Transverse colon (tissue), 4 donors: Measurements from ENCODE around the gene CYB561. TPM values are rescaled to one million over a fixed set of nuclear protein-coding genes. Genes with fewer than 3 reads are reported as not detected.

Experiments
- DNase-seq: peaks from one replicate; pipeline ENCODE4 v3.0.0-alpha.2; 2019
- H3K27ac ChIP-seq, 4 donors: fragments of 200-600 bp; sonication (generic); 2 replicates each; pipeline ENCODE4 v1.5.1; 2016 to 2018; ENCODE audit warnings: inconsistent platforms in 4 of 4
- H3K27me3 ChIP-seq: fragments of 200-600 bp; sonication (generic); 2 replicates; pipeline ENCODE4 v1.5.1; 2017; ENCODE audit warnings: inconsistent platforms
- H3K36me3 ChIP-seq, 4 donors: fragments of 200-600 bp; sonication (generic); 2 replicates each; pipeline ENCODE4 v1.5.1; 2017 to 2019; ENCODE audit warnings: inconsistent platforms in 4 of 4
- H3K4me1 ChIP-seq, 4 donors: fragments of 200-600 bp; sonication (generic); 2 replicates each; pipeline ENCODE4 v1.5.1; 2017 to 2020; ENCODE audit warnings: inconsistent platforms in 4 of 4
- H3K4me3 ChIP-seq, 4 donors: fragments of 200-600 bp; sonication (generic); 1 replicate in 1 of 4; 2 replicates in 3 of 4; pipeline versions ENCODE4 v1.5.1 to v1.6.1; 2017 to 2019; ENCODE audit warnings: inconsistent platforms in 4 of 4
- H3K9me3 ChIP-seq, 2 donors: fragments of 200-600 bp; sonication (generic); 2 replicates each; pipeline ENCODE4 v1.5.1; 2017 to 2019; ENCODE audit warnings: inconsistent platforms in 2 of 2
- CTCF ChIP-seq, 5 experiments: fragments of 200-600 bp in 3 of 5; fragments of 450-650 bp in 2 of 5; sonication (generic) in 3 of 5; IDR thresholded peaks; 1 replicate in 2 of 5; 2 replicates in 3 of 5; pipeline ENCODE4 v1.5.1; 2016 to 2017; ENCODE audit warnings: antibody characterized with exemption in 5 of 5, inconsistent platforms in 3 of 5, mild to moderate bottlenecking in 2 of 5, moderate library complexity in 1 of 5
- EP300 ChIP-seq: sonication (generic); formaldehyde crosslinking; IDR thresholded peaks from one replicate; pipeline ENCODE4 v1.6.1; 2017; ENCODE audit warnings: antibody characterized with exemption, low read depth
- POLR2A ChIP-seq: fragments of 450-650 bp; IDR thresholded peaks from one replicate; pipeline ENCODE4 v1.6.1; 2016; ENCODE audit warnings: antibody characterized with exemption, mild to moderate bottlenecking, moderate library complexity
- POLR2AphosphoS5 ChIP-seq, 3 donors: sonication (generic); formaldehyde crosslinking; IDR thresholded peaks; one replicate each; pipeline ENCODE4 v1.6.1; 2016; ENCODE audit warnings: antibody characterized with exemption in 3 of 3
- WGBS, 2 donors: methylation state at CpG; one replicate each; pipeline ENCODE4 v1.1.5; 2018; ENCODE audit warnings: low coverage in 1 of 2; 5-methylcytosine and 5-hydroxymethylcytosine counted together
- in situ Hi-C, 4 donors: fragments of 200-750 bp; cut with MboI; loops; one replicate each; pipeline versions ENCODE4 v1.15.0 to v1.15.1; 2017; ENCODE audit warnings: low sequenced_read_pairs in 3 of 4, low pct_ligation_motif_present in 1 of 4, low pct_unique_long_range_greater_than_20kb in 1 of 4
- intact Hi-C: fragments of 100-400 bp; cut with DNase I; formaldehyde crosslinking; loops from one replicate; pipeline ENCODE4 v1.15.1; 2023; ENCODE audit warnings: low total_unique reads
- total RNA-seq, 4 donors: library from RNA; depleted of rRNA; stranded (reverse); fragments of >200 nt; gene quantifications; one replicate each; pipeline ENCODE4 v1.1.0, GENCODE V29; 2016

CYB561 gene
- total RNA-seq, 4 donors from 2014 or later = 52.6 to 315 (median 68.5) TPM

- no peaks in the 10 kb centered on the region for H3K36me3 ChIP-seq
- H3K4me3 ChIP-seq = no peak overlapping the region
- WGBS, 2 donors = 54 to 83% methylated on average over 2 to 6 of the region's 6 CpGs
- no peak for DNase-seq
- TF ChIP-seq EP300 (no peak), CTCF (IDR thresholded peaks at IDR 0.05) (peak; percentile 56 to 77 (median 67))
- no peaks in the 10 kb centered on the region for H3K4me1 ChIP-seq
- H3K27me3 ChIP-seq = no peaks in the 10 kb centered on the region
- intact Hi-C loops = loop anchor here (5.0 kb wide), 1 partner anchor 704 kb away; no protein-coding TSS in a partner anchor
- no peaks in the 10 kb centered on the region for H3K9me3 ChIP-seq
- in situ Hi-C loops = loop anchor here (10.0 to 25.0 kb wide), 6 partner anchors 318 to 718 kb away; no protein-coding TSS in a partner anchor
- no peak overlapping the region for H3K27ac ChIP-seq
Observed at GRCh38 chr17:63405741-63406261, 40.3 kb downstream of the CYB561 start.

GRCh38 chr17:63405020-63405419 is 41.1 kb downstream of the CYB561 start:
- intact Hi-C loops = loop anchor here (5.0 kb wide), 1 partner anchor 703 kb away; no protein-coding TSS in a partner anchor
- no peak overlapping the region for H3K4me3 ChIP-seq
- DNase-seq = no peak
- H3K9me3 ChIP-seq = no peaks in the 10 kb centered on the region
- TF ChIP-seq POLR2A (no peak), CTCF (IDR thresholded peaks at IDR 0.05) (no peak), POLR2AphosphoS5 (IDR thresholded peaks at IDR 0.05) (no peak), EP300 (no peak)
- no peak overlapping the region for H3K27ac ChIP-seq
- H3K36me3 ChIP-seq = no peaks in the 10 kb centered on the region
- no peaks in the 10 kb centered on the region for H3K27me3 ChIP-seq
- H3K4me1 ChIP-seq = peaks cover 0 to 2% (median 0%) of the 10 kb centered on the region in 4 donors
- 94 to 97% methylated on average over 5 to 9 of the region's 9 CpGs for whole genome bisulfite sequencing, 2 donors
- in situ Hi-C loops = loop anchor here (10.0 to 25.0 kb wide), 6 partner anchors 318 to 718 kb away; no protein-coding TSS in a partner anchor

- no peaks in the 10 kb centered on the region for H3K9me3 ChIP-seq
- TF ChIP-seq EP300 (no peak), POLR2A (no peak), CTCF (IDR thresholded peaks at IDR 0.05) (no peak), POLR2AphosphoS5 (IDR thresholded peaks at IDR 0.05) (no peak)
- in situ Hi-C loops (loop anchor here (10.0 to 25.0 kb wide), 6 partner anchors 315 to 715 kb away; no protein-coding TSS in a partner anchor), intact Hi-C loops (no loop called here)
- H3K27me3 ChIP-seq = no peaks in the 10 kb centered on the region
- H3K4me3 ChIP-seq = no peak overlapping the region
- H3K27ac ChIP-seq = peak overlapping the region in 2 of 4 donors; percentile 14 to 25
- H3K36me3 ChIP-seq = no peaks in the 10 kb centered on the region
- no peak for DNase-seq
- WGBS, 2 donors = 57 to 68% methylated on average over 3 to 5 of the region's 5 CpGs
- H3K4me1 ChIP-seq = peaks cover 0 to 18% (median 4%) of the 10 kb centered on the region in 4 donors
Observed at GRCh38 chr17:63402431-63403212, 43.5 kb downstream of the CYB561 start.

- Histone ChIP-seq H3K27me3 (no peaks in the 10 kb centered on the region), H3K9me3 (no peaks in the 10 kb centered on the region), H3K36me3 (no peaks in the 10 kb centered on the region), H3K4me3 (no peak overlapping the region), H3K27ac (peak overlapping the region in 3 of 4 donors; percentile 27 to 64 (median 42)), H3K4me1 (peaks cover 0 to 18% (median 4%) of the 10 kb centered on the region in 4 donors)
- WGBS, 2 donors = 61 to 66% methylated on average over 3 to 4 of the region's 4 CpGs
- intact Hi-C loops = no loop called here
- peak; percentile 40 for DNase-seq
- in situ Hi-C loops = loop anchor here (10.0 to 25.0 kb wide), 6 partner anchors 313 to 713 kb away; no protein-coding TSS in a partner anchor
- peak; percentile 68 to 91 (median 87) for TF ChIP-seq POLR2AphosphoS5 (IDR thresholded peaks at IDR 0.05)
- TF ChIP-seq EP300 = no peak
Observed at GRCh38 chr17:63399856-63400255, 46.2 kb downstream of the CYB561 start.
